NCI-H2081 (cell line): ENCODE measurements around the gene LYST.
"Not testable (repeated sequence)": the region's sequence is repeated elsewhere in the genome, so short reads cannot be mapped to it uniquely, and the experiment has no call there.

Experiments
- DNase-seq, 2 experiments: peaks; one replicate each; lab custom pipeline; 2025; lab: John Stamatoyannopoulos, UW

LYST gene

DNA sequence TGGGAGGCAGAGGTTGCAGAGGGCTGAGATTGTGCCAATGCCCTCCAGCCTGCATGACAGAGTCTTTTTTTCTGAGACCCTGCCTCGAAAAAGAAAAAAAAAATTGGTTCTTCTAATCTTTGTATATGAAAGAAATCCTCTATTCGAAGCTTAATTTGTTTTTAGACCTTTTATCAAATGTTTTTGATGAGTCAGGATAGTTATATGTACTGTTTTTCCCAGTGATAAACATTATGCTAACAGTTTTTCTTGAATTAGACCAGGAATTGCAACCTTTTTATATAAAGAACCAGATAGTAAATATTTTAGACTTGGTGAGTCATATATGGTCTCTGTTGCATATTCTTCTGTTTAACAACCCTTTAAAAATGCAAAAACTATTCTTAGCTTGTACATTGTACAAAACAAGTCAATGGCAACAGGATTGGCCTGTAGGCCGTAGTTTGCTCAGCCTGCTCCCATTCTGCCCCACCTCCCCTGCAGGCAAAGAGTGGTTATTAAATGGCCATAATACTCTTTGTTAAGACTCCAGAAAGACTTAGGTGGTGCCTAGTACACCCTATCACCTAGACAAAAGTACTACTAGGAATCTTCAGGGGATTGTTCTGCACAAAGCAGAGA, 45.2 kb downstream of the LYST start:
- DNase-seq = no peak

DNA sequence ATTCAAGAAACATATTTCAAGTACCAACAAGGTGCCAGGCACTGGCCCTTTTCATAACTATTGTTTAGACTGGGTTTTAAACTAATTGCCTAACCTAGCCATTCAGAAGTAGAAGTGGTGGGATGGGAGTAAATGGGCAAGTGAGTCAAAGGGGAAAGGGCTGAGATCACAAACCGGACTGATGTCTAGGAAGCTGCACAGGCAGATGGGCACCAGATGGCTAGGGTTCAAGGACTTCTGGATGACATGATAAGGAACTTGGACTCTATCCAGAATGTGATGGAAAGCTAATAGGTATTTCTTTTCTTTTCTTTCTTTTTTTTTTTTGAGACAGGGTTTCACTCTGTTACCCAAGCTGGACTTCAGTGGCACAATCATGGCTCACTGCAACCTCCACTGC, 46.6 kb downstream of the LYST start:
- no peak for DNase-seq

DNA sequence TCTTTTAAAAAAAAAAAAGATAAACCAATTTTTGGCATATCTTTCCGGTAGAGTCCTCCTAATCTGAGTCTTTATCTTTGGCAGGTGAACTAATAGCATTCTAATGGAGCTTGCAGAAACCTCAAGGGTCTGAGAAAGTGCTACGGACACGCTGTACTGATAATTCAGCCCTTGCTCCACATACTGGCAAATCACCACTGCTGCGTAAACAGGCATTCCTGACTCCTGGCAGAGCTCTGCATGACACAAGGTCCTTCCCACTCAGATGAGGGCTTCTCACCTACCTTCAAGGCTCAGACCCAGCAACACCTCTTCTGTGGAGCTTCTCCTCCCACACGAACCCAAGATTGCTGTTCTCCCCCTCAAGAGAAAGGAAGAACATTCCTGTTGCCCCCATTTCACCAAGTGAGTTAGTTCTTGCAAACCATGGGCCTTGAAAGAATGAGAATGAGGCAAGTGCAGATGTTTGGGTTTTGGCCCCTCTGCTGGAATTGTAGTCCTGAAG, 48.0 kb downstream of the LYST start:
- no peak for DNase-seq

DNA sequence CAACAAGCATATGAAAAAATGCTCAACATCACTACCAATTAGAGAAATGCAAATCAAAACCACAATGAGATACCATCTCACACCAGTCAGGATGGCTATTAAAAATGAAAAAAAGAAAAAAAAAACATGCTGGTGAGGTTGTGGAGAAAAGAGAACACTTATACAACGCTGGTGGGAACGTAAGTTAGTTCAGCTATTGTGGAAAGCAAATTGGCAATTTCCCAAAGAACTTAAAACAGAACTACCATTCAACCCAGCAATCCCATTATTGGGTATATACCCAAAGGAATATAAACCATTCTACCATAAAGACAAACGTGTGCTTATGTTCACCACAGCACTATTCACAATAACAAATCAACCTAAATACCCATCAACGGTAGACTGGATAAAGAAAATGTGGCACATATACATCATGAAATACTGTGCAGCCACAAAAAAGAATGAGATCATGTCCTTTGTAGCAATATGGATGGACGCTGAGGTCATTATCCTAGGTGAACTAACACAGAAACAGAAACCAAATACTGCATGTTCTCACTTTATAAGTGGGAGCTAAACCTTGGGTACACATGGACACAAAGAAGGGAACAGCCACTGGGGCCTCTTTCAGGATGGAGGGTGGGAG, 49.5 kb downstream of the LYST start:
- DNase-seq = peak in 1 of 2 experiments; percentile 36

DNA sequence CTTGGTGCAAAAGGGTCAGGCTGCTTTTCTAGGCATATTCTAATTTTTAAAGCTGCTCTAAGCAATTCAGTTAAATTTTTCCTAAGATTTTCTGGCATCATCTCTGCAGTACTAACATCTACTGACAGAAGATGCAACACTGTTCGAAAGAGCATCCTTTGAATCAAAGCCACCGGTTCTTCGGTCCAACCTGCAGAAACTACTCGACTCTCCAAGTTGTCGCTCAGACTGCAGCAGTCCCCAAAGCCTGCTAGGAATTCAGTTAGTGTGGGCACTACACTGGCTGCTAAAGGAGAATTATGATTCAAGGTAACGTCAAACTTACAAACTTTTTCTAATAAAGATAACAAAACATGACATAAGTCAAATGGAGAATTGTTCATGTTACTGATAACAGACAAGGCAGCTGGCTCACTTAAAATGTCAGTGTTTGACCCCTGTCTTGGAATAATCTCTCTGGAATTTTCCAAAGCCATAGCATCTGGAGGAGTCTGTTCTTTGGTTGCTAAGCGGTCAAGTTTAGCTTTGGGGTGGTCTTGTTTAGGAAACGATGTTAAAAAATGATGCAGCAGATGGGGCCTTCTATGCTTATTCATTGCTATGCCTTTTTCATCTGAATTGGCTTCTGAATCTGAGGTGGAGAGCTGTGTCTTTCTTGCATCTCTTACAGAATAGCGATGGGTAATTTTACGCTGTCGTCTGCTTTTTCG, 56.9 kb downstream of the LYST start:
- DNase-seq = no peak

DNA sequence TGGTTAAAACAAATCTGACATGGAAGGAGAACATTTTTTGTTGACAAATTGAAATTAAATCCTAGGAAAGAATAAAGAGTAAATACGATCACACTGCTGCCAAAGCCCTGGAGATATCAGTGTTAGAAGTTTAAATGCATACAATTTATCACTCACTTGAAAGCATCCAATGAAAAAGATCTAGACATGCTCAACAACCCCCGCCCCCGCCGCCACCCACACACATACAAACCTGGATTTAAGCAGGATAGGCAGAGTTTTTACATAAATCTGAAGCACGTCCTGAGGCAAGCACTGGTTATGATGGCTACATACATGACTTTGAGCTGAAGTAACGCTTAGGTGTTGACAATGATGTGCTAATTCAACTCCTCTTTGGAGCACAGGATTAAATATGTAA, 58.5 kb downstream of the LYST start:
- DNase-seq = no peak

DNA sequence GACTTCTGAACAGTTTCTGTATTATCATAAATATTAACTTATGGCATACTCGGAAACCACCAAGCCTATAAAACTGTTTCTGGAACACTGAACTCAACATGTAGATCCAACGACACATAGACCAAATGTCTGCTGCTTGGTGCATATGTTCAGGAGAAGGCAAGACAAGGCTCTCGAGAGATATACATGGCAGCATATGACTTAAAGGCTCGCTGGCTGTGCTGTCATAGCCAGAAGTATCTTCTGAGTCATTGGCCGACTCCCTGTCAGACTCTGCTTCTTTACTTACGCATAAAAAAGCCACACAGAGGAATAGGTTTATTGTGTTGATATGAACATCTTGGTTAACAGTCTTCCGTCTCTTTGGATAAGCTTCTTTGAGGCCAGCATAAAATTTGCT, 60.6 kb downstream of the LYST start:
- DNase-seq = no peak

DNA sequence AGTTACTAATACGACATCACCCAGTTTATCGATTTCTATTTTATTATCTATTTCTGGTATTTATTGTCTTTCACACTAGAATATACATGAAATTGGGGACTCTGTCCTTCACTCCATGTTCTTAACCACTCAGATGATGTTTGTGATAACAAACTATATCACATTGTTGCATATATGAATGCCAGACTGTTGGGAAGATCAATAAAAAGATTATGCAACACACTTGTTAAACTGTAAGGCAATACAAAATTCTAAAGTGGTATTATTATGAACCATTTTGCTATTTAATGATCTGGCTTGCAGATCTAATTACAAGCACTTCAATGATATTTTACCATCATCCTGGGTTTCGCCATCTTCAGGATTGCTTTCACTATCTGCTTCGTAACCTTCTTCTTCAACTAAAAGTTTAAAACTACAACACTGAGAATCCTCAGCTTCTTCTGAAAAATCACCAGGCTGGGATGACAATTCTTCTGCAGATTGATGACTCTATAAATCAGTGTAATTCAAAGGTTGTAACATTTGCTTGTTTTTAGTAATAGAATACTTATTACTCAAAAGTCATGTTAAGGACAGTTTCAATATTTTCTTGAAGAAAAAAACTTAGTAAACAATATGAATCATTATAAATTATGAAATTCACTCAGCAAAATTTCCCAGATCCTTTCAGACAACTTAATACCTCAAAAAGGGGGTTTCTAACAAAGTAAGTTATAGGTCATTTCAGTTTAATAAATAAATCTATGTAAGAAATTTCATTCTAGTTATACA, 63.9 kb downstream of the LYST start:
- no peak for DNase-seq

DNA sequence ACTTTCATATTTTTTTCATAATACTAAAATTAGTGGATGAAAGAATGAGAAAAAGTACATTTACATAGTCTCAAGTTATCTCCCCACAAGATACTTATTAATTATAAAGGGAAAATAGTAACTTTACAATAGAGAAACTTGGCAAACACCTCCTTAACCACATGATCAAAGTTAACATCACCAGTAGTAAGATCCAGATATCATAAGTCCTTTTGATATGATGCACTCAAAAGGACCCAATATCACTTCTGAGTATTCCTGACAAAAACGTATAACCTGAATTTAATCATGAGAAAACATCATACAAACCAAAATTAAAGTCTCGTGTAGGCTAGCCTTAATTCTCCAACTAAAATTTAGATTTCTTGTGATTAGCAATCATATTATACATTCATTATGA, 67.4 kb downstream of the LYST start:
- no peak for DNase-seq

DNA sequence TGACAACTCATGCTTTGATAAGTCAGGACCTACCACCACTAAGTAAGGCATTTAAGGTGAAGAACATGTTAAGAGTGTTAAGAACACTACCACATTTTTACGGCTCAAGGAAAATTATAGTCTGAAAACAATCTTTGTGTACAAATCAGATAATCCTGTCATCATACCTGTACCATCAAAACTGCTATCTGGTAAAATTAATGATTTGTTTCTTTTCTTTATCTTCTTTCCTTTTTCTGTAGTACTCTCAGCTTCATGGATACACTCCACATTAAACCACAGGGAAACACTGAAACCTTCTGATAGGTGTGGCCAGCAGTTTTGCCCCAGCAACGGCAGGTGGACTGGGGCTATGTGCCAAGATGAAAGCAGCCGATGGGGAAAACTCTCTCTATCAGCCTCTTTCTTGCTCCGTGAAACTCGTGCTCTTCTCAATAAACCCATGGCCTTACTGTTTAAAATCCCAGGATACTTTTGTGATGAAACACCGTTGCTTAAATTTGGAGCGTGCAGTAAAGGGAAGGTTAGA, 75.1 kb downstream of the LYST start:
- no peak for DNase-seq

DNA sequence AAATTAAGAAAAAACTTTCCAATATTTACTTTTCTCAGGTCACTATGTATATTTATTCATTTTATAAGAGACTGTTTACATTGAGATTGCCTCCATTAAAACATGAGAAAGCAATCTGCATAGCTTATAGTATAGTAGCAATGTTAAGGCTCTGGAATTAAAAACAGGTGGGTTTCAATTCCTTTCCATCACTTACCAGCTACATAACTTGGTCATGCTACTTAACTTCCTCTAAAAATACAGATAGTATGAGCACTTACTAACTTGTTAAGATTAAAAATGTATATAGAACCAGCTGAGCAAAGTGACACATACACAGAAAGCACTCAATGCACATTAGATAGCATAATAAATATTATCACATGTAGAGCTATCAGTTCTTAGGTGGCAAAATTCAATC, 76.6 kb downstream of the LYST start:
- no peak for DNase-seq

DNA sequence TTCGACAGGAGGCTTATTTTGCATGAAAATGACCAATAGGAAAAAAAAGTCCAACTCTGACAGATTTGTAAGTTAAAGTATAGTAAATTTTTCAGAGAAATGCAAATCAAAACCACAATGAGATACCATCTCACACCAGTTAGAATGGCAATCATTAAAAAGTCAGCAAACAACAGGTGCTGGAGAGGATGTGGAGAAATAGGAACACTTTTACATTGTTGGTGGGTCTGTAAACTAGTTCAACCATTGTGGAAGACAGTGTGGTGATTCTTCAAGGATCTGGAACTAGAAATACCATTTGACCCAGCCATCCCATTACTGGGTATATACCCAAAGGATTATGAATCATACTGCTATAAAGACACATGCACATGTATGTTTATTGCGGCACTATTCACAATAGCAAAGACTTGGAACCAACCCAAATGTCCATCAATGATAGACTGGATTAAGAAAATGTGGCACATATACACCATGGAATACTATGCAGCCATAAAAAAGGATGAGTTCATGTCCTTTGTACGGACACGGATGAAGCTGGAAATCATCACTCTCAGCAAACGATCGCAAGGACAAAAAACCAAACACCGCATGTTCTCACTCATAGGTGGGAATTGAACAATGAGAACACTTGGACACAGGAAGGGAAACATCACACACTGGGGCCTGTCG, 80.3 kb downstream of the LYST start:
- DNase-seq = not testable (repeated sequence)

DNA sequence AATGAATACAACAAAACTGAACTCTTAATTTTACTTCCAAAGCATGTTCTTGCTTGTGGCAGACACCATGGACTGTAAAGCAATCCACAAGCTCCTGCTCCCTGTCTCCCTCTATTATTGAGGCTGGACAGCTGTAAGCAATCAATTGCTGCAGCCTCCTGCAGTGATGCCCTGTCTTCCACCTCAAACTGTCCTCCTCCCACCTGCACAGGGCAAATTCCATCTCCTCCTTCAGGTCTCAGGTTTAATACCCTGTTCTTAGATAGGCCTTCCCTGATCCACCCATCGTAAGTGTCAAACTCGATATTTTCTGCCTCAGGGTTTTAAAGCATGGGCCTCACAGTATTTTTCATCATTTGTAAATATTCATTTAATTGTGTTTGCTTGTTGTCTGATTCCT, 81.8 kb downstream of the LYST start:
- no peak for DNase-seq

DNA sequence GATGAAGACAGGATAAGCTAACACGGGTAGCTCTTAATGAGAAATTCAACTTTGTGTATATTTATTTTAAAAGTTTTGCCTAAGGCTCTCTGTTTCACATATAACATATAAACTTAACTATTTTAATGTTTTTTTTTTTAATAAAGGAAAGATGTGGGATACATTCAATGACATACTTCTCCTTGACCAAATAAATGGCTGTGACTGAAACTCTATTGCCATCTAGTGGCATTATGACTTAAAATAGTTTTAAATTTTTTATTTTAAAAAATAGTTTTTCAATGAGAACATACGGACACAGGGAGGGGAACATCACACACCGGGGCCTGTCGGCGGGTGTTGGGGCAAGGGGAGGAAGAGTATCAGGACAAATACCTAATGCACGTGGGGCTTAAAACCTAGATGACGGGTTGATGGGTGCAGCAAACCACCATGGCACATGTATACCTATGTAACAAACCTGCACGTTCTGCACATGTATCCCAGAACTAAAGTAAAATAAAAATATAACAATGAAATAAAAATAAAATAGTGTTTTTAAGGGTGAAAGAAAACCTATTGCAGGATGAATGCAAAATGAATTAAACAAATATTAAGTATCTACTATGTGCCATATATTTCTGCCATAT, 83.4 kb downstream of the LYST start:
- DNase-seq = peak; percentile 34 to 56

DNA sequence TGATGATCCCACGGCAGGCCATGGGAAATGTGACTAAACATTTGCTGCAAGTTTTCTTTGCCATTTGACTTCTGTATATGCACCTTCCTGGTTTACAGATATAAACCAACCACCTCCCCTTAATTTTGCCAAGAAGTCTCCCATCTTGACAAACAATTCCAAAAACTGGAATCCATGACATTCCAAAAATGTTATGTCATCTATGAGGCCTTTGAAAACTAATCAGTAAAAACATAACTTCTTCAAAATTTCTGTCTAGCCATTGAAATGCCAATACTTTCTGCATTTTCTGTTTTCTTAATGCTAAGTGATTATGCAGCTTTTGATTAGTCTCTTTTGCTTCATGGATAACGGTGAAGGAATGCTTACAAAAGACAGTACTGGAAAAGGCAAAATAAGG, 84.1 kb downstream of the LYST start:
- no peak for DNase-seq

DNA sequence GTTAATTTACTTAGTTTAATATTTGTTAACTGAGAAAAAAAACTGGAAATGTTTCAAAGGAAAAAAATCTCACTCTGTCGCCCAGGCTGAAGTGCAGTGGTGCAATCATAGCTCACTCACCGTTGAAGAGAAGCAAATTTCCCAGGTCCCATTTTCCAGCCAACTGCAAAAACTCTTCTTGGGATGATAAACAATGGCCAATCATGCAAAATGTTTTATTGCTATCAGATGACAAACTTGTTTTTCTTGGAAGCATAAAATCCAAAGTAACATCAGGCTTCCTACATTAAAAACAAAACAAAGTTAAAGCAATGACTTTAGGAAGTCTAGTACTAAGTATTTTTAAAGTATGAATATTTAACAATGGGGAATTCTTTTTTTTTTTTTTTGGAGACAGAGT, 84.9 kb downstream of the LYST start:
- no peak for DNase-seq

DNA sequence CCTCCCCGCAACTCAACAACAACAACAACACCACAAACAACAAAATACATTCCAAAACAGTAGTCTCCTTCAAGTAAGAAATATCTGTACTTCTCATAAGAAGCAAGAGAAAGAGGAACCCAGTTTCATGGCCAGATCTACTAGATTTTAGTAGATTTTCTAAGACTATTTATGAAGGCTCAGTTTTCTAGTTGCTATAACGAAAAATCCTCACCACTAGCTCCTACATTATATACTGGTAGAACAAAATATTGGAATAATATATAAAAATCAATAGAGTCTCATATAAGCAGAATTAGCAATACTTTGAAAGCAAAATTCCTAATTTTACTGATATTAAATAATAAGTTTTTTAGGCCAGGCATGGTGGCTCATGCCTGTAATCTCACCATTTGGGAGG, 86.9 kb downstream of the LYST start:
- no peak for DNase-seq

DNA sequence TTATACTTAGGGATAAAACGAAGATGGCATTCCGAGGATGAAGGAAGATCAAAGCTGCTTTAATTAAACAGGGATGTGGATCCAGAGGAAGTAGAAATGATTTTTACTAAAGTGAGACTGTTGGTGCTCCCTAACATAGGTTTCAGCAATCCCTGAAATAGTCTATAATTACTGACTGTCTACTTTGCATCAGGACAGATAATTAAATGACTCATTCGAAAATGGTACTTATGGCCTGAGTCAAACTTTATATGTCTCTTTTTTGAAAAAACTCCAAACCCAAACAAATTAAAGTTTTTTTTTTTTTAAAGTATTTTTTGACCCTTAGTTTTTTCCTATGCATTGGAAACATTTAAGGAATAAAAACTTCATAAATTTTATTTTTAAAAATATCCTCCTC, 90.3 kb downstream of the LYST start:
- no peak for DNase-seq

DNA sequence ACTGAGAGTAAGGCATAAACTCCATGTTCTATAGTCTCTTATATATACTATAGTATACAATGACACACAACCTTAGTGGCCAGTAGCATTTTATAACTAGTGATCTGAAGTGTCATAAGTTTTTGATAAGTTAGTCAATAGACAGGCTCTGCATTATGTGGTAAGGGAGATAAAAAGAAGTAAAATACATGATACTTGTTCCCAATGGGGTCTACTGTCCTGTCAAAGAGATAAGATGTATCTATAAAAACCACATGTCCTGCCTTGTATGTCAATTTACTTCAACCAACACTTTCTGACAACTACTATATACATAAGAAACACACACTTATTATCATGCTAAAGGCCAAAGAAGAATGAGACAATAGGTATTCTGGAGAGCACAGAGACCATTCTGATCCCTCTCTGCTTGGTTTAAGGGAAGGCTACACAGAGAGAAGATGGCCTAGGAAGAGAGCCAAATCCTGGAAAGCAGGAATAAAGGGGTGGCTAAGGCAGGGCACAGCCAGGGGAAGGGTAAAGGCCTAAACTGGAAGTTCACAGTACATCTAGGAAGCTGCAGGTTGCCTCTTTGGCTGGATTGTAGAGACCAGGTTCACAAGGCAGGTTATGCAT, 91.4 kb downstream of the LYST start:
- DNase-seq = no peak

DNA sequence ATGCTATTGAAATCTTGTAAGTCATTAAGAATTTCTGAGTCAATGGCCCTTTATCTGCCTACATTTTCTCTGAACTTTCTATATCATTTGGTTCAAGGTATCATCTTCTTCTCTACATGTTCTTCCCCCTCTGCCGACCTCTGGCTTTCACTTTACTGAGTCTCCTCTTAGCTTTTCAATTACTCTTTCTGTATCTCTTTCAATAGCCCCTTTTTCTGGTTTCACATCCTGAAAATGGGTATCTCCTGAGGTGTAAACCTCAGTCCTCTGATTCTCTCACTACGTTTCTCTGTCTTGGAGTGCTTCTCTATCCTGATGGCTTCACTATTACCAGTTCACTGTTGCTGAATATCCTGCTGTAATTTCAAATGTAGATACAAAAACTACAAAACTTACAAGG, 98.9 kb downstream of the LYST start:
- no peak for DNase-seq

DNA sequence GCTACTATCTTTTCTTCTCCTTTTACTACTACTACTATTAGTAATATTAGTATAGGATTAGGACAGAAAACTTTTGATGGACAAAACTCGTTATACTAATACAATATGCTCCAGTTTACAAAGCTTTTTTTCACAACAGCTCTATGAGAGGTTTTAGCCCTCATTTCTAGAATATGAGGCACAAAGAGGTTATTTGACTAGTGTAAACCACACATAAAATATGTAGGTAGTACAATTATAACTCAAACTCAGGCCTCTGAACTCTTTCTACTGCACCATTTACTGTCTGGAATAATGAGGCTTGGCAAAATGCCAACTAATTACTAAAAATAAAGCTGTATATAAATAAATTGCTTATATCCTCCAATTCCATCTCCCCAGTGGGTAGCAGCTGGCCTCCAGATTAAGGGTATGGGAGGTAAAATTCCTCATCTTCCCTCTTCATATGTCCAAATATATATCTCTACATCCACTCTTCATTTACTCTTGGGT, 99.9 kb downstream of the LYST start:
- no peak for DNase-seq
